Activated CD8-positive, alpha-beta T cell treated with anti-CD3 and anti-CD28 coated beads for 36 hours (primary cell): ENCODE data around the gene CRYL1. TPM values are rescaled to one million over a fixed set of nuclear protein-coding genes. Genes with fewer than 3 reads are reported as not detected.

ENCODE experiments used
- ATAC-seq: fragments of 200-7000 bp; cut with Tn5 transposase; one replicate; pipeline ENCODE4 v1.10.0; 2021; ENCODE audit warnings: mild to moderate bottlenecking, moderate library complexity
- CTCF ChIA-PET: fragments of 350-600 bp; sonication (Branson Sonifier 250); formaldehyde crosslinking; loops from one replicate; lab custom pipeline; 2021; ENCODE audit warnings: antibody characterized with exemption; lab: Charles Lee
- POLR2A ChIA-PET: fragments of 350-600 bp; sonication (Branson Sonifier 250); formaldehyde crosslinking; loops from one replicate; lab custom pipeline; 2021; ENCODE audit warnings: antibody characterized with exemption; lab: Charles Lee
- DNase-seq: peaks from one replicate; pipeline ENCODE4 v3.0.0-alpha.2; 2020
- H3K27ac Mint-ChIP-seq: one replicate; pipeline ENCODE4 v1.8.0; 2021; ENCODE audit warnings: mild to moderate bottlenecking, mixed read lengths
- H3K27me3 Mint-ChIP-seq: one replicate; pipeline ENCODE4 v1.8.0; 2021; ENCODE audit warnings: mixed read lengths
- H3K36me3 Mint-ChIP-seq: one replicate; pipeline ENCODE4 v1.8.0; 2021; ENCODE audit warnings: low read depth, mixed read lengths
- H3K4me1 Mint-ChIP-seq: one replicate; pipeline ENCODE4 v1.8.0; 2021; ENCODE audit warnings: low read depth, mixed read lengths
- H3K4me3 Mint-ChIP-seq: one replicate; pipeline ENCODE4 v1.8.0; 2021; ENCODE audit warnings: mild to moderate bottlenecking, moderate library complexity, mixed read lengths
- H3K9me3 Mint-ChIP-seq: one replicate; pipeline ENCODE4 v1.8.0; 2021; ENCODE audit warnings: mixed read lengths
- intact Hi-C: fragments of 100-400 bp; cut with micrococcal nuclease; formaldehyde crosslinking; loops from one replicate; pipeline ENCODE4 v1.10.0; 2022
- total RNA-seq, 2 experiments: library from RNA; stranded (reverse); gene quantifications; one replicate each; pipeline ENCODE4 v1.2.3, GENCODE V29; 2021
- TF ChIP-seq, protein P1 (sequence below): fragments of 200-600 bp; IDR thresholded peaks from one replicate; pipeline ENCODE4 v1.8.0; 2022; ENCODE audit warnings: antibody characterized with exemption, mild to moderate bottlenecking

CRYL1 gene
- total RNA-seq, 2 experiments from 2014 or later, result 8.5 to 9.4 TPM

DNA sequence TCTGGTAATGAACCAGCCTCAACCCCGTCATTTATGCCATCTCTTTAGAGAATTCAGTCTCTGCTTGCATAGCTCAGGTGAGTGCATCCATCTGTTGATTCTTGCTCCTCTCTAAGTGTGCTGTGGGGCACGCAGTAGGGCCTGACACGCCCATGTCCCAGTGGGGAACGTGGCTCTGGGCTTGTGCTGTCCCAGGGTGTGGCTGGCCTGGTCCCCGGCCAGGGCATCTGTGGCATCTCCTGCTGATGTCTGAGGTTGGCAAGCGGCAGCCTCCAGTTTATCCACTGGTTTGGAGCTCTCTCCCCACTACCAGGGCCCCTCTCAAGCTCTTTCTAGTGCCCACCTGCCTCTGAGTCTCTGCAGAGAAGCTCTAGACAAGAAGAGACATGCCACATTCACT, 146.9 kb downstream of the CRYL1 start:
- ATAC-seq (no peak), DNase-seq (no peak)
- Mint-ChIP-seq H3K27ac (no peak overlapping the region), H3K4me3 (no peak overlapping the region), H3K4me1 (no peaks in the 10 kb centered on the region), H3K27me3 (no peaks in the 10 kb centered on the region), H3K9me3 (no peaks in the 10 kb centered on the region), H3K36me3 (no peaks in the 10 kb centered on the region)
- TF ChIP-seq, protein P1, sequence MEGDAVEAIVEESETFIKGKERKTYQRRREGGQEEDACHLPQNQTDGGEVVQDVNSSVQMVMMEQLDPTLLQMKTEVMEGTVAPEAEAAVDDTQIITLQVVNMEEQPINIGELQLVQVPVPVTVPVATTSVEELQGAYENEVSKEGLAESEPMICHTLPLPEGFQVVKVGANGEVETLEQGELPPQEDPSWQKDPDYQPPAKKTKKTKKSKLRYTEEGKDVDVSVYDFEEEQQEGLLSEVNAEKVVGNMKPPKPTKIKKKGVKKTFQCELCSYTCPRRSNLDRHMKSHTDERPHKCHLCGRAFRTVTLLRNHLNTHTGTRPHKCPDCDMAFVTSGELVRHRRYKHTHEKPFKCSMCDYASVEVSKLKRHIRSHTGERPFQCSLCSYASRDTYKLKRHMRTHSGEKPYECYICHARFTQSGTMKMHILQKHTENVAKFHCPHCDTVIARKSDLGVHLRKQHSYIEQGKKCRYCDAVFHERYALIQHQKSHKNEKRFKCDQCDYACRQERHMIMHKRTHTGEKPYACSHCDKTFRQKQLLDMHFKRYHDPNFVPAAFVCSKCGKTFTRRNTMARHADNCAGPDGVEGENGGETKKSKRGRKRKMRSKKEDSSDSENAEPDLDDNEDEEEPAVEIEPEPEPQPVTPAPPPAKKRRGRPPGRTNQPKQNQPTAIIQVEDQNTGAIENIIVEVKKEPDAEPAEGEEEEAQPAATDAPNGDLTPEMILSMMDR, result no peak
- intact Hi-C loops, result no loop called here
- ChIA-PET CTCF (no interaction called here), POLR2A (interaction anchor here (1.0 kb wide), 1 partner anchor 33 kb away, joined by 3 read pairs; no protein-coding TSS in a partner anchor)

DNA sequence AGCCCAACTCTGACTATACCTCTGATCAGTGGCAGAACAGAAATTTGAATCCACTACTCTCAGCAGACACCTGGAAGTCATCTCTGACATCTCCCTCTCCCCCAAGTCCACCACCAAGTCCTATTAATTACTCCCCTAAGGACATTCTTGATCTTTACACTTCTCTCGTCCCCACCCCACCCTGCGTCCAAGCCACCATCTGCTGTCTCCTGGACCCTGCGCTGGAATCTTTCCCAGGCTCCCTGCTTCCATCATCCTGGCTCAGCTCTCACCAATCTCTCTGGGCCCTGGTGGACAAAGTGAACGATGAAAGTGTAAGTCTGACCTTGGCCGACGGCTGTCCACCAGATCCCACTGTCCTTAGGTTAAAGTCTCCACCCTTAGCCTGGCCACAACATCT, 147.9 kb downstream of the CRYL1 start:
- Mint-ChIP-seq H3K9me3 (no peaks in the 10 kb centered on the region), H3K4me1 (no peaks in the 10 kb centered on the region), H3K27ac (no peak overlapping the region), H3K36me3 (no peaks in the 10 kb centered on the region), H3K27me3 (peaks cover 1% of the 10 kb centered on the region), H3K4me3 (no peak overlapping the region)
- TF ChIP-seq, protein P1, result no peak
- ChIA-PET CTCF (interaction anchor here (1.2 kb wide), 1 partner anchor 181 kb away, joined by 3 read pairs; no protein-coding TSS in a partner anchor), POLR2A (no interaction called here)
- intact Hi-C loops, result no loop called here
- DNase-seq, result no peak
- no peak for ATAC-seq

DNA sequence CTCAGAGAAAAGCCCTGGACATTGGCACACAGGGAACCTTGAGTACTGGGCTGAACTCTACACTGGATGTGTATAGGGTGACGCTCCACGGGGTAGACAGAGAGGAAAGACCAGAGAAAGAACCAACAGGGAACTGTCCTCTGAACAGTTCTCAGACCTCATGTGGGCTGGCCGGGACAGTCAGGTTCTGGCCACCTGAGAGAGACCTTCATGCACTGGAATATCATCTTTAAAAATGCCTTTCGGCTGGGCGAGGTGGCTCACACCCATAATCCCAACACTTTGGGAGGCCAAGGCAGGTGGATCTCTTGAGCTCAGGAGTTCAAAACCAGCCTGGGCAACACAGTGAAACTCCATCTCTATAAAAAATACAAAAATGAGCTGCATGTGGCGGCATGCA, 149.8 kb downstream of the CRYL1 start:
- ATAC-seq (no peak), DNase-seq (no peak)
- H3K4me3 Mint-ChIP-seq, result no peak overlapping the region
- intact Hi-C loops, result no loop called here
- H3K4me1 Mint-ChIP-seq, result no peaks in the 10 kb centered on the region
- TF ChIP-seq, protein P1, result no peak
- H3K27ac Mint-ChIP-seq, result no peak overlapping the region
- no peaks in the 10 kb centered on the region for H3K36me3 Mint-ChIP-seq
- ChIA-PET CTCF (no interaction called here), POLR2A (no interaction called here)
- H3K27me3 Mint-ChIP-seq, result peaks cover 1% of the 10 kb centered on the region
- H3K9me3 Mint-ChIP-seq, result no peaks in the 10 kb centered on the region

DNA sequence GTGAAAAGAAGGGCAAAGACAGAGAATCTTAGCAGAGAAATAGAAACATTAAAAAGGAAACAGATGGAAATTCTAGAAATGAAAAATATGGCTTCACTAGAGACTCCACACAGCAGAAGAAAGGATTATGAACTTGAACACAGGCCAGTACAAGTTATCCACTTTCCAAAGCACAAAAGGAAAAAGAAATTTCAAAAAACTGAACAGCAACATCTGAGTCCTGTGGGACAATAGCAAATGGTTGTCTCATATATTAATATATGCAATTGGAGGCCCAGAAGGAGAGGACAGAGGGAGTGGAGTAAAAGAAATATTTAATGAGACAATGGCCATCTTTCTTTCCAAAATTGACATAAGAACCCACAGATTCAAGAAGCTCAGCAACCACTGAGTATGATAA, 151.8 kb downstream of the CRYL1 start:
- DNase-seq, result no peak
- H3K9me3 Mint-ChIP-seq, result no peaks in the 10 kb centered on the region
- no peak overlapping the region for H3K4me3 Mint-ChIP-seq
- CTCF ChIA-PET, result no interaction called here
- H3K27me3 Mint-ChIP-seq, result peaks cover 1% of the 10 kb centered on the region
- no peak overlapping the region for H3K27ac Mint-ChIP-seq
- H3K4me1 Mint-ChIP-seq, result no peaks in the 10 kb centered on the region
- no peak for ATAC-seq
- intact Hi-C loops, result no loop called here
- POLR2A ChIA-PET, result interaction anchor here (0.9 to 1.1 kb wide), 2 partner anchors 11 to 14 kb away, joined by 3 read pairs; no protein-coding TSS in a partner anchor
- TF ChIP-seq, protein P1, result no peak
- H3K36me3 Mint-ChIP-seq, result no peaks in the 10 kb centered on the region

DNA sequence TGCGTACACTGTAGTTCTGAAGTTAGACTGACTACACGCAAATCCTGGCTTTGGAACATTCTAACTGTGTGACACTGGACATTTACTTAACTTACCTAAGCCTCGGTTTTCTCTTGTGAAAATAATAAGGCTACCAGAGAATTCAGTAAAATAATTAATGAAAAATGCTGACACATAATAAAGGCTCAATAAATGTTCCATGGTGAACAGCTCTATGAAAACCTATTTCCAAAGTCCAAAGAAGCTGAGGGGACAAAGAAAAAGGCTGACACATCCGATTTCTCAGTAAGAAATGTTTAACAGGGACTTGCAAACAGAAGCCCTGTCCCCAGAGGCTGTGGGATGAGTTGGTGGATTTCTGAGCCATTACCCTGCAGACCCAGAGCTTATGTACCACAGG, 153.8 kb downstream of the CRYL1 start:
- intact Hi-C loops, result no loop called here
- TF ChIP-seq, protein P1, result no peak
- DNase-seq (no peak), ATAC-seq (no peak)
- H3K36me3 Mint-ChIP-seq, result no peaks in the 10 kb centered on the region
- no peak overlapping the region for H3K4me3 Mint-ChIP-seq
- no peaks in the 10 kb centered on the region for H3K4me1 Mint-ChIP-seq
- POLR2A ChIA-PET, result interaction anchor here (0.8 kb wide), 1 partner anchor 12 kb away, joined by 3 read pairs; no protein-coding TSS in a partner anchor
- CTCF ChIA-PET, result interaction anchor here (1.0 kb wide), 1 partner anchor 18 kb away, joined by 3 read pairs; no protein-coding TSS in a partner anchor
- no peaks in the 10 kb centered on the region for H3K9me3 Mint-ChIP-seq
- peaks cover 1% of the 10 kb centered on the region for H3K27me3 Mint-ChIP-seq
- no peak overlapping the region for H3K27ac Mint-ChIP-seq
